OCI-LY1 (cell line): ENCODE measurements around the gene ADCY2.

Experiments
- H2AFZ ChIP-seq: fragments of 200-600 bp; sonication (generic), shearing (Covaris generic); 2 replicates; pipeline ENCODE4 v1.6.0; 2014; ENCODE audit warnings: antibody characterized with exemption, mild to moderate bottlenecking, low read length
- H3F3A ChIP-seq: fragments of 200-600 bp; sonication (generic), shearing (Covaris generic); 2 replicates; pipeline ENCODE4 v1.6.0; 2014; ENCODE audit warnings: mild to moderate bottlenecking, antibody characterized with exemption, low read length, moderate library complexity; ENCODE audit not compliant: insufficient read depth
- H3K27ac ChIP-seq: fragments of 200-600 bp; sonication (generic); 2 replicates; pipeline ENCODE4 v1.5.1; 2014; ENCODE audit warnings: low read length, mixed run types, mild to moderate bottlenecking, low read depth; ENCODE audit not compliant: poor library complexity, severe bottlenecking
- H3K27me3 ChIP-seq: fragments of 200-600 bp; sonication (generic); 2 replicates; pipeline ENCODE4 v1.6.0; 2014; ENCODE audit warnings: antibody characterized with exemption, mild to moderate bottlenecking, low read length, moderate library complexity; ENCODE audit not compliant: insufficient read depth
- H3K36me3 ChIP-seq: fragments of 200-600 bp; sonication (generic); 2 replicates; pipeline ENCODE4 v1.6.1; 2014; ENCODE audit warnings: mild to moderate bottlenecking, antibody characterized with exemption, low read length, moderate library complexity, mixed read lengths; ENCODE audit not compliant: insufficient read depth
- H3K4me1 ChIP-seq: fragments of 200-600 bp; sonication (generic); 2 replicates; pipeline ENCODE4 v1.5.1; 2014; ENCODE audit warnings: mild to moderate bottlenecking, low read length, moderate library complexity; ENCODE audit not compliant: insufficient read depth, severe bottlenecking
- H3K4me2 ChIP-seq: fragments of 200-600 bp; sonication (generic), shearing (Covaris generic); 2 replicates; pipeline ENCODE4 v1.6.1; 2014; ENCODE audit warnings: low read length
- H3K4me3 ChIP-seq: fragments of 200-600 bp; sonication (generic); 2 replicates; pipeline ENCODE4 v1.5.1; 2014; ENCODE audit warnings: low read length, low read depth, mild to moderate bottlenecking, mixed read lengths; ENCODE audit not compliant: poor library complexity, severe bottlenecking
- H3K79me2 ChIP-seq: fragments of 200-600 bp; shearing (Covaris generic); 2 replicates; pipeline ENCODE4 v1.6.1; 2016; ENCODE audit warnings: mixed run types, low read length, mixed read lengths; ENCODE audit not compliant: insufficient read depth
- H3K9ac ChIP-seq: fragments of 200-600 bp; sonication (generic), shearing (Covaris generic); 2 replicates; pipeline ENCODE4 v1.6.1; 2014; ENCODE audit warnings: mild to moderate bottlenecking, low read length, mixed read lengths
- H3K9me2 ChIP-seq: fragments of 200-600 bp; sonication (generic), shearing (Covaris generic); 2 replicates; pipeline ENCODE4 v1.6.1; 2014; ENCODE audit warnings: low read depth, mild to moderate bottlenecking, low read length, mixed read lengths
- H3K9me3 ChIP-seq: fragments of 200-600 bp; shearing (Covaris generic); 2 replicates; pipeline ENCODE4 v1.6.1; 2014; ENCODE audit warnings: low read length, mixed read lengths
- H4K20me1 ChIP-seq: fragments of 200-600 bp; sonication (generic), shearing (Covaris generic); 2 replicates; pipeline ENCODE4 v1.6.0; 2016; ENCODE audit warnings: mild to moderate bottlenecking, low read length; ENCODE audit not compliant: insufficient read depth
- CTCF ChIP-seq: fragments of 200-600 bp; sonication (generic), shearing (Covaris generic); IDR thresholded peaks from 2 replicates; pipeline ENCODE4 v1.5.1; 2017; ENCODE audit warnings: mild to moderate bottlenecking, antibody characterized with exemption, low read length, moderate library complexity, mixed read lengths
- EZH2 ChIP-seq: fragments of 200-600 bp; sonication (generic), shearing (Covaris generic); IDR thresholded peaks from 2 replicates; pipeline ENCODE4 v1.8.0; 2017; ENCODE audit warnings: borderline replicate concordance, mixed run types, mild to moderate bottlenecking, antibody characterized with exemption, low read length, moderate library complexity, mixed read lengths

Gene ADCY2

GRCh38 chr5:7367780-7368179 is 28.2 kb upstream of the ADCY2 start:
- Histone ChIP-seq H3K9me3 (no peaks in the 10 kb centered on the region), H3K4me3 (no peak overlapping the region), H3F3A (no peaks in the 10 kb centered on the region), H3K4me2 (no peak overlapping the region), H3K4me1 (no peaks in the 10 kb centered on the region), H3K27ac (no peak overlapping the region), H4K20me1 (no peaks in the 10 kb centered on the region), H3K36me3 (no peaks in the 10 kb centered on the region), H3K79me2 (no peaks in the 10 kb centered on the region), H2AFZ (no peak overlapping the region), H3K9me2 (no peaks in the 10 kb centered on the region), H3K27me3 (no peaks in the 10 kb centered on the region), H3K9ac (no peak overlapping the region)
- TF ChIP-seq CTCF (no peak), EZH2 (no peak)

- Histone ChIP-seq H3K27me3 (no peaks in the 10 kb centered on the region), H2AFZ (no peak overlapping the region), H3K79me2 (no peaks in the 10 kb centered on the region), H3K27ac (no peak overlapping the region), H3K36me3 (no peaks in the 10 kb centered on the region), H3K4me1 (no peaks in the 10 kb centered on the region), H3K9me3 (no peaks in the 10 kb centered on the region), H3F3A (no peaks in the 10 kb centered on the region), H3K4me2 (no peak overlapping the region), H3K9me2 (no peaks in the 10 kb centered on the region), H3K4me3 (no peak overlapping the region), H4K20me1 (no peaks in the 10 kb centered on the region), H3K9ac (no peak overlapping the region)
- no peak for TF ChIP-seq EZH2
- no peak for TF ChIP-seq CTCF
Observed at GRCh38 chr5:7372399-7372798, 23.5 kb upstream of the ADCY2 start.

- H3K79me2 ChIP-seq = no peaks in the 10 kb centered on the region
- no peaks in the 10 kb centered on the region for H4K20me1 ChIP-seq
- no peaks in the 10 kb centered on the region for H3K36me3 ChIP-seq
- no peak overlapping the region for H3K27ac ChIP-seq
- no peaks in the 10 kb centered on the region for H3K27me3 ChIP-seq
- H3K4me1 ChIP-seq = no peaks in the 10 kb centered on the region
- no peak overlapping the region for H3K9ac ChIP-seq
- no peaks in the 10 kb centered on the region for H3F3A ChIP-seq
- H3K4me3 ChIP-seq = no peak overlapping the region
- H3K9me3 ChIP-seq = no peaks in the 10 kb centered on the region
- TF ChIP-seq EZH2 = no peak
- no peaks in the 10 kb centered on the region for H3K9me2 ChIP-seq
- H3K4me2 ChIP-seq = no peak overlapping the region
- no peak overlapping the region for H2AFZ ChIP-seq
Observed at GRCh38 chr5:7374186-7374585, 21.8 kb upstream of the ADCY2 start.

GRCh38 chr5:7375457-7375856 is 20.5 kb upstream of the ADCY2 start:
- no peak overlapping the region for H3K4me3 ChIP-seq
- H3K27me3 ChIP-seq = no peaks in the 10 kb centered on the region
- no peaks in the 10 kb centered on the region for H3K36me3 ChIP-seq
- H3K27ac ChIP-seq = no peak overlapping the region
- no peak for TF ChIP-seq EZH2
- no peak for TF ChIP-seq CTCF
- H2AFZ ChIP-seq = no peak overlapping the region
- H4K20me1 ChIP-seq = no peaks in the 10 kb centered on the region
- H3K9me3 ChIP-seq = no peaks in the 10 kb centered on the region
- H3K9me2 ChIP-seq = no peaks in the 10 kb centered on the region
- H3K79me2 ChIP-seq = no peaks in the 10 kb centered on the region
- H3F3A ChIP-seq = no peaks in the 10 kb centered on the region
- H3K4me1 ChIP-seq = no peaks in the 10 kb centered on the region
- H3K9ac ChIP-seq = no peak overlapping the region
- H3K4me2 ChIP-seq = no peak overlapping the region
